Fibroblast of villous mesenchyme (primary cell): Measurements from ENCODE around the gene PRRC2A. TPM values are rescaled to one million over a fixed set of nuclear protein-coding genes. Genes with fewer than 3 reads are reported as not detected.

Source experiments
- DNase-seq: peaks from one replicate; pipeline ENCODE4 v3.0.0-alpha.2; 2010; ENCODE audit warnings: low read depth
- H3K4me3 ChIP-seq: 2 replicates; pipeline ENCODE4 v1.5.1; 2011; ENCODE audit warnings: low read depth, mild to moderate bottlenecking, low read length
- total RNA-seq: library from RNA; depleted of rRNA; stranded (reverse); fragments of >200 nt; gene quantifications from 2 replicates; pipeline ENCODE4 v1.2.3, GENCODE V29; 2012
- TF ChIP-seq, protein P1 (sequence below): IDR thresholded peaks from 2 replicates; pipeline ENCODE4 v1.5.1; 2012; ENCODE audit warnings: low read depth, mild to moderate bottlenecking, low read length; ENCODE audit not compliant: insufficient read depth

Gene PRRC2A
- total RNA-seq, 1 donor, result 84.2 TPM

DNA sequence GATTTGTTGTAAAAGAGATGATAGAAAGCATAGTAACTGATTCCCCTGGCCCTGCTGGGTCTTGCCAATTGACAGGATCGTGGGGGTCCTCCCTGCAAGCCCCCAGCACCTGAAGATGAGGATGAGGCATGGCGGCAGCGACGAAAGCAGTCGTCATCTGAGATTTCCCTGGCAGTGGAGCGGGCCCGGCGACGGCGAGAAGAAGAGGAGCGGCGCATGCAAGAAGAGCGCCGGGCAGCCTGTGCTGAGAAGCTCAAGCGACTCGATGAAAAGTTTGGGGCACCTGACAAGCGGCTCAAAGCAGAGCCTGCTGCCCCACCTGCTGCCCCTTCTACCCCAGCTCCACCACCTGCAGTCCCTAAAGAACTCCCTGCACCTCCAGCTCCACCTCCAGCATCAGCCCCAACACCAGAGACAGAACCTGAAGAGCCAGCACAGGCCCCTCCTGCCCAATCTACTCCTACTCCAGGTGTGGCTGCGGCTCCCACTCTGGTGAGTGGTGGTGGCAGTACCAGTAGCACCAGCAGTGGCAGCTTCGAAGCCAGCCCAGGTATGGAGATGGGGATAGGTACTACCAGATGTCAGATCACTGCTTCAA lies 7.3 kb downstream of the PRRC2A start:
- no peak for DNase-seq
- TF ChIP-seq, protein P1, sequence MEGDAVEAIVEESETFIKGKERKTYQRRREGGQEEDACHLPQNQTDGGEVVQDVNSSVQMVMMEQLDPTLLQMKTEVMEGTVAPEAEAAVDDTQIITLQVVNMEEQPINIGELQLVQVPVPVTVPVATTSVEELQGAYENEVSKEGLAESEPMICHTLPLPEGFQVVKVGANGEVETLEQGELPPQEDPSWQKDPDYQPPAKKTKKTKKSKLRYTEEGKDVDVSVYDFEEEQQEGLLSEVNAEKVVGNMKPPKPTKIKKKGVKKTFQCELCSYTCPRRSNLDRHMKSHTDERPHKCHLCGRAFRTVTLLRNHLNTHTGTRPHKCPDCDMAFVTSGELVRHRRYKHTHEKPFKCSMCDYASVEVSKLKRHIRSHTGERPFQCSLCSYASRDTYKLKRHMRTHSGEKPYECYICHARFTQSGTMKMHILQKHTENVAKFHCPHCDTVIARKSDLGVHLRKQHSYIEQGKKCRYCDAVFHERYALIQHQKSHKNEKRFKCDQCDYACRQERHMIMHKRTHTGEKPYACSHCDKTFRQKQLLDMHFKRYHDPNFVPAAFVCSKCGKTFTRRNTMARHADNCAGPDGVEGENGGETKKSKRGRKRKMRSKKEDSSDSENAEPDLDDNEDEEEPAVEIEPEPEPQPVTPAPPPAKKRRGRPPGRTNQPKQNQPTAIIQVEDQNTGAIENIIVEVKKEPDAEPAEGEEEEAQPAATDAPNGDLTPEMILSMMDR, result no peak
- no peak overlapping the region for H3K4me3 ChIP-seq

DNA sequence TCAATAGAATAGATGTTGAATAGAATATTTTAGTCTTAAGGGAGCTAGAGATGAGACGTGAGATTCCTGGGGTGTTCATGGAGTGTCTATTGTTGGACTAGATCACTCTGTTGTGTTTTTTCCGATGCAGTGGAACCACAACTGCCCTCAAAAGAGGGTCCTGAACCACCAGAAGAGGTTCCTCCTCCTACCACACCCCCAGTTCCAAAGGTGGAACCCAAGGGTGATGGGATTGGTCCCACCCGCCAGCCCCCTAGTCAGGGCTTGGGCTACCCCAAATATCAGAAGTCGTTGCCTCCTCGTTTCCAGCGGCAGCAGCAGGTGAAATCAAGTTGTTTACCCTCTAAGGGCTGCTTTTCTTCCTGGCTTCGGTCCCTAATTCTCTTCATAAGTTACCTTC lies 8.5 kb downstream of the PRRC2A start:
- no peak overlapping the region for H3K4me3 ChIP-seq
- TF ChIP-seq, protein P1, result no peak
- no peak for DNase-seq

DNA sequence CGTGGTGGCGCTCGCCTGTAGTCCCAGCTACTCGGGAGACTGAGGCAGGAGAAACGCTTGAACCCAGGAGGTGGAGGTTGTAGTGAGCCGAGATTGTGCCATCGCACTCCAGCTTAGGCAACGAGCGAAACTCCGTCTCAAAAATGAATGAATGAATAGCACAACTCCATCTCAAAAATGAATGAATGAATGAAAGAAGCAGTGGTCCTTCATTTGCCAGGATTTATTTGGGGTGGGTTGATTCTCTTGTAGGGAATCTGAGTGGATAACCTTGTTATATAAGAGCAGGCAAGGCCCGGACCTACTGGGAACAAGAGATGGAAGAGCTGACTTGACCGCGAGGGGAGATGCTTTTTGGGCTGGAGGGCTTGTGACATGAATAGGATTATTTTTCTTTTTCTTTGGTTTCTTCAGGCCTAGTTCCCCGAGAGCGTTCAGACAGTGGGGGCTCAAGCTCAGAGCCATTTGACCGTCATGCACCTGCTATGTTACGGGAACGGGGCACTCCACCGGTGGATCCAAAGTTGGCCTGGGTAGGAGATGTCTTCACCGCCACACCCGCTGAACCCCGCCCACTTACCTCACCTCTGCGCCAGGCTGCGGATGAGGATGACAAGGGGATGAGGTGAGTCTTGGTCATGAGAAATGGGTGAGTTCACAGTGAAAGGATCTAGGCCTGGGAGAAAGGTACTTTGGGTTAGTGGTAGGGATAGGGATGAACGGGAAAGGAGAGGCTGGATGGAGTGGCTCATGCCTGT lies 9.8 kb downstream of the PRRC2A start:
- TF ChIP-seq, protein P1, result no peak
- no peak for DNase-seq
- H3K4me3 ChIP-seq, result no peak overlapping the region

DNA sequence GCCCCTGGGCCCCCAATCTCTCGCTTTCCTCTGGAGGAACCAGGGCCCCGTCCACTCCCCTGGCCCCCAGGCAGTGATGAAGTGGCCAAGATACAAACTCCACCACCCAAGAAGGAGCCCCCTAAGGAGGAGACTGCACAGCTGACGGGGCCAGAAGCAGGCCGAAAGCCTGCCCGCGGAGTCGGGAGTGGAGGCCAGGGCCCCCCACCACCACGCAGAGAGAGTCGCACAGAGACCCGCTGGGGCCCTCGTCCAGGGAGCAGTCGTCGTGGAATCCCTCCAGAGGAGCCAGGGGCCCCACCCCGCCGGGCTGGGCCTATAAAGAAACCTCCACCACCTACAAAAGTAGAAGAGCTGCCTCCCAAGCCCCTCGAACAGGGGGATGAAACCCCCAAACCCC lies 10.7 kb downstream of the PRRC2A start:
- TF ChIP-seq, protein P1, result no peak
- no peak overlapping the region for H3K4me3 ChIP-seq

DNA sequence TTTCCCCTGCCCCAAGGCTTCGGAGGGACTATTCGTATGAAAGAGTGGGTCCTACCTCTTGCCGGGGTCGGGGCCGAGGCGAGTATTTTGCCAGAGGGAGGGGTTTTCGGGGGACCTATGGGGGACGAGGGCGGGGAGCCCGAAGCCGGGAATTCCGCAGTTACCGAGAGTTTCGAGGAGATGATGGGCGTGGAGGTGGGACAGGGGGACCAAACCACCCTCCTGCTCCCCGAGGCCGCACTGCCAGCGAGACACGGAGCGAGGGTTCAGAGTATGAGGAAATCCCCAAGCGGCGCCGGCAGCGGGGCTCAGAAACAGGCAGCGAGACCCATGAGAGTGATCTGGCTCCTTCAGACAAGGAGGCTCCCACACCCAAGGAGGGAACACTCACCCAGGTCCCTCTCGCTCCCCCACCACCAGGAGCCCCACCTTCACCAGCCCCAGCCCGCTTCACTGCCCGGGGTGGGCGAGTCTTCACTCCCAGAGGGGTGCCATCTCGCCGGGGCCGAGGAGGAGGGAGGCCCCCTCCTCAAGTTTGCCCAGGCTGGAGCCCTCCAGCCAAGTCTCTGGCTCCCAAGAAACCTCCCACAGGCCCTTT lies 11.3 kb downstream of the PRRC2A start:
- DNase-seq, result no peak
- TF ChIP-seq, protein P1, result no peak
- H3K4me3 ChIP-seq, result no peak overlapping the region

More for the DNA sequence above, 10.7 kb downstream of the PRRC2A start:
- DNase-seq, result no peak

DNA sequence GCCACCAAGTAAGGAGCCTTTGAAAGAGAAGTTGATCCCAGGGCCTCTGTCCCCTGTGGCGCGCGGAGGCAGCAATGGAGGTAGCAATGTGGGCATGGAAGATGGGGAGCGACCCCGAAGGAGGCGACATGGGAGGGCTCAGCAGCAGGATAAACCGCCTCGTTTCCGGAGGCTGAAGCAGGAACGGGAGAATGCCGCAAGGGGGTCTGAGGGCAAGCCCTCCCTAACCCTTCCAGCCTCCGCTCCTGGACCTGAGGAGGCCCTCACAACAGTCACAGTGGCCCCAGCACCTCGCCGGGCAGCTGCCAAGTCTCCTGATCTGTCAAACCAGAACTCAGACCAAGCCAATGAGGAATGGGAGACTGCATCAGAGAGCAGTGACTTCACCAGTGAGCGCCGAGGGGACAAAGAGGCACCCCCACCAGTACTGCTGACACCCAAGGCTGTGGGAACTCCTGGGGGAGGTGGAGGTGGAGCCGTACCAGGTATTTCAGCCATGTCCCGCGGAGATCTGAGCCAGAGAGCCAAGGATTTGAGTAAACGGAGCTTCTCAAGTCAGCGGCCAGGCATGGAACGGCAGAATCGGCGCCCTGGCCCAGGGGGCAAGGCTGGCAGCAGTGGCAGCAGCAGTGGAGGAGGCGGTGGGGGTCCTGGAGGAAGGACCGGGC lies 11.9 kb downstream of the PRRC2A start:
- H3K4me3 ChIP-seq, result no peak overlapping the region
- DNase-seq, result no peak
- TF ChIP-seq, protein P1, result no peak
